Activated CD8-positive, alpha-beta memory T cell treated with anti-CD3 and anti-CD28 coated beads for 48 hours (primary cell): ENCODE data around the gene ZNF469.

Experiments used
- DNase-seq, 3 experiments: peaks; one replicate each; pipeline ENCODE4 v3.0.0-alpha.2; 2020; ENCODE audit warnings: low read depth in 2 of 3, low spot score in 2 of 3

The ZNF469 gene, protein sequence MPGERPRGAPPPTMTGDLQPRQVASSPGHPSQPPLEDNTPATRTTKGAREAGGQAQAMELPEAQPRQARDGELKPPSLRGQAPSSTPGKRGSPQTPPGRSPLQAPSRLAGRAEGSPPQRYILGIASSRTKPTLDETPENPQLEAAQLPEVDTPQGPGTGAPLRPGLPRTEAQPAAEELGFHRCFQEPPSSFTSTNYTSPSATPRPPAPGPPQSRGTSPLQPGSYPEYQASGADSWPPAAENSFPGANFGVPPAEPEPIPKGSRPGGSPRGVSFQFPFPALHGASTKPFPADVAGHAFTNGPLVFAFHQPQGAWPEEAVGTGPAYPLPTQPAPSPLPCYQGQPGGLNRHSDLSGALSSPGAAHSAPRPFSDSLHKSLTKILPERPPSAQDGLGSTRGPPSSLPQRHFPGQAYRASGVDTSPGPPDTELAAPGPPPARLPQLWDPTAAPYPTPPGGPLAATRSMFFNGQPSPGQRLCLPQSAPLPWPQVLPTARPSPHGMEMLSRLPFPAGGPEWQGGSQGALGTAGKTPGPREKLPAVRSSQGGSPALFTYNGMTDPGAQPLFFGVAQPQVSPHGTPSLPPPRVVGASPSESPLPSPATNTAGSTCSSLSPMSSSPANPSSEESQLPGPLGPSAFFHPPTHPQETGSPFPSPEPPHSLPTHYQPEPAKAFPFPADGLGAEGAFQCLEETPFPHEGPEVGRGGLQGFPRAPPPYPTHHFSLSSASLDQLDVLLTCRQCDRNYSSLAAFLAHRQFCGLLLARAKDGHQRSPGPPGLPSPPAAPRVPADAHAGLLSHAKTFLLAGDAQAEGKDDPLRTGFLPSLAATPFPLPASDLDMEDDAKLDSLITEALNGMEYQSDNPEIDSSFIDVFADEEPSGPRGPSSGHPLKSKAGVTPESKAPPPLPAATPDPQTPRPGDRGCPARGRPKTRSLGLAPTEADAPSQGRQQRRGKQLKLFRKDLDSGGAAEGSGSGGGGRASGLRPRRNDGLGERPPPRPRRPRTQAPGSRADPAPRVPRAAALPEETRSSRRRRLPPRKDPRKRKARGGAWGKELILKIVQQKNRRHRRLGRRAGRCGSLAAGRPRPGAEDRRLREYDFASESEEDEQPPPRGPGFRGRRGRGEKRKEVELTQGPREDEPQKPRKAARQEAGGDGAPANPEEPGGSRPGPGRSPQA (N-terminal part only)

DNA sequence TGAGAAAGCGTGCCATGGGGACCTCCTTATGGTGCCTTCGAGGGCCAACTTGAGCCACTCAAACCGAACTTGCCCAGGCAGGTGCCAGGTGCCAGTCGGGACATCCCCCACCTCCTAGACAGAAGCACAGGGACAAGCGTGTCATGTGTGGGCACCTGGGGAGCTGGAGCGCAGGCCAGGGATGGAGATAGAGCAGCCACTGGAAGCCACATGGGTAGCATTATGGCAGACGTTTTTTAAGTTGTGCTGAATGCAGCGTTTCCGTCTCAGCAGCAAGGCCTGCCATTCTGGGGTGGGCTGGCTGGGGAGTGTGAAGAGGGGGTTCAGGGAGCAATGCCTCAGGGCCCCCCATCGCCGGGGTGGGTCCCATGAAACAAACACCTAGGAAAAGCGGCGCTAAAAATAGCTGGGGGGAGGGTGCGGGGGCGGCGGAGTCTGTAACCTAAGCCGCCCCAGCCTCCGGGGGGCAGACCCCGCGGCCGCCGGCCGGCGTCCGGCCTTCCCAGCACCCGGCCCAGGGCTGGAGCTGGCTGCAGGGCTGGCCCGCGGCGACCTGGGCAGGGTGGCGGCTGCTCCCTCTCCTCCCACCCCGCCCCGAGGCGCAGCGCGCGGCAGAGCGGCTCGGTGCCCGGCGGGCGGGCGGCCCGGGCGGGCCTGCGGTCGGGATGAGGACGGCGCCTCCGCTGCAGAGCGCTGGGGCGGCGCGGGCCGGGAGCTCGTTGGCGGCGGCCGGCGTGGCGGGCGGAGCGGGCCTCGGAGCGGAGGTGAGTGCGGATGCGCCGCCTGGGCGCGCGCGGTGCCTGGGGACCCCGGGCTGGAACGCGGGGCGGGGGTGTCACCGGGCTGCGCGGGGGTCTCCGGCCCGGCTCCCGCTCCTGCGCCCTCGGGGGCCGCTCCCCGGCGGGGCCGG lies at the start of gene ZNF469:
ZNF469 (plus strand) TSS at position 469 of the 910 bp plus-strand sequence. CDS start 44,512 bp downstream, outside the sequence.
- no peak for DNase-seq

DNA sequence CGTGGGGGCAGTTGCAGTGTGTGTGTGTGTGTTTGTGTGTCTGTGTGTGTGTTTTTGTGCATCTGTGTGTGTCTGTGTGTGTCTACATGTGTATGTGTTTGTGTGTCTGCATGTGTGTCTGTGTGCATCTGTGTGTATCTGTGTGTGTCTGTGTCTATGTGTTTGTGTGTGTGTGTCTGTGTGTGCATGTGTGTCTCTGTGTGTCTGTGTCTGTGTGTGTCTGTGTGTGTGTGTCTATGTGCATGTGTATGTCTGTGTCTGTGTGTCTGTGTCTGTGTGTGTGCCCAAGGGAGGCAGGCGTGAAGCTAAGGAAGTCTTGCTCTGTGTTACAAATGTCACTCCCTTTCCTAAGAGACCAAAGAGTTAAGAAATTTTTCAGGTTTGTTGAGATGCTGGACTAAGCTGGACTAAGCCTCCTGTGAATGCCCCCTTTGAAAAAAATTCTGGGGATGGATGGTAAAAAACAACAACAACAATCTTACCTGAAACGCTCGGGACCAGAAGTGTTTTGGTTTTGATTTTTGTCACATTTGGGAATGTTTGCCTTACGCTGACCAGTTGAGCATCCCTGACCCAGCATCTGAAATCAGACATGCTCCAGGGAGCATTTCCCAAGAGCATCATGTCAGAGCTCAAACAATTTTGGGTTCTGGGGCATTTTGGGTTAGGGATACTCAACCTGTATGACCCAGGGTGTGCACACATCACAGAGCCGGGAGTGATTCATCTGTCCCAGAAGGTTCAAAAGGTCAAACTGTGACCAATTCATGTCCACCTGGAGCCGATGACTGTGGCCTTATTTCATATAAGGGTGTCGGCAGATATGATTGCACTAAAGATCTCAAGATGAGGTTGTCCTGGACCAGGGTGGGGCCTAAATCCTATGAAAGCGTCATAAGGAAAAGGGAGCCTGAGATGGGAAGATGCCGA lies 48.6 kb upstream of the ZNF469 start:
- DNase-seq = no peak

DNA sequence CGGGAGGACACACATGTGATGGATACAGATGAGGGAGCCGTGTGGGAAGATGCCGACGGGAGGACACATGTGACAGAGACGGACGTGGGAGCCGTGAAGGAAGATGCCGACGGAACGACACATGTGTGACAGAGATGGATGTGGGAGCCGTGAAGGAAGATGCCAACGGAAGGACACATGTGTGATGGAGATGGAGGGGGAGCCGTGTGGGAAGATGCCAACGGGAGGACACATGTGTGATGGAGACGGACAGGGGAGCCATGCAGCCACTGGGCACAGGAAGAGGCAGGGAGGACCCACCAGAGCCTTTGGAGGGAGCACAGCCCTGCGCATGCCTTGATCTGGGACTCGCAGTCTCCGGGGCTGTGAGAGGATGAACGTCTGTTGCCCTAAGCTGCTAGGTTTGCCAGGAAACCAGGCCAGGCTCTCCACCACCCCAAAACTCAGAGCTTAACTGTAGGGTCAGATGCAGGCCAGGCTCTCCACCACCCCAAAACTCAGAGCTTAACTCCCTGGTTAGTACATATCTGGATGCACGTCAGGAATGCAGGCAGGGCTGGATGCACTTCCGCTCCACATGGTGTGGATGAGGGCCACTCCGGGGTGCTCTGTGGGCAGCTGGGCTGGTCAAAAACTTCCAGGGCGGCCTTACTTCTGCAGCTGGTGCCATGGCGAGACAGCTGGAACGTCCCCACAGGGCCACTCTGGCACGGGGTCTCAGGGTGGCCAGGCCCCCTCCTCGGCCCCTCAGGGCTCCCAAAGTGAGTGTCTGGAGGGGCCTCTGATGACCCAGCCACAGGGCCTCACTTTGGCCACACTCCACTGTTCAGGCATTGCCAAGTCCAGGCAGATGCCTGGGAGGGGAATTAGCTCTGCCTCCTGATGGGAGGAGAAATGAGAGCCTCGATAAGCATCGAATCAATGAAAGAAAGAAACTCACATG lies 47.7 kb upstream of the ZNF469 start:
- DNase-seq = no peak

DNA sequence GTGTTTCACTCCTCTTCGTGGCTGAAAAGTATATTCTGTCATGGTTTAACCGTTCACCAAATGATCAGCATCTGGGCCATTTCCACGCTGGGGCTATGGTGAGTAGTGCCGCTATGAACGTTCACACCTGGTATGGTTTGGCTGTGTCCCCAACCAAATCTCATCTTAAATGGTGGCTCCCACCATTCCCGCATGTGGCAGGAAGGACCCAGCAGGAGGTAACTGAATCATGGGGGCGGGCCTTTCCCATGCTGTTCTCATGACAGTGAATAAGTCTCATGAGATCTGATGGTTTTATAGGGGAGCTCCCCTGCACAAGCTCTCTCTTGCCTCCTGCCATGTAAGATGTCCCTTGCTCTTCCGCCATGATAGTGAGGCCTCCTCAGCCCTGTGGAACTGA lies 45.7 kb upstream of the ZNF469 start:
- DNase-seq = no peak

DNA sequence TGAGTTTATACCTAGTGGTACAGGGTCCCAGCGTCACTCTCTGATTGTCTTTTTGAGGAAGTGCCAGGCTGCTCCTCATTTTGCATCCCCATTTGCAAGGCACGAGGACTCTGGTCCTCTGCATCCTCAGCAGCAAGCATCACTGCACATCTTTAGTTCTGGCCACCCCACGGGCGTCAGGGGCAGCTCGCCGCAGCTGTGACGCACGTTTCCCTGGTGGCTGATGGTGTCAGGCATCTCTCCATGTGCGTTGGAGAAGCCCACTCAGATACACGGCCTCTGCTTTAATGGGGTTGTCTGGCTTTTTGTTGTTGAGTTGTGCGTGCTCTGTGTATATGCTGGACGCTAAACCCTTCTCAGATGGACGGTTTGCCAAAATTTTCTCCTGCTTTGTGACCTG lies 45.2 kb upstream of the ZNF469 start:
- no peak for DNase-seq

DNA sequence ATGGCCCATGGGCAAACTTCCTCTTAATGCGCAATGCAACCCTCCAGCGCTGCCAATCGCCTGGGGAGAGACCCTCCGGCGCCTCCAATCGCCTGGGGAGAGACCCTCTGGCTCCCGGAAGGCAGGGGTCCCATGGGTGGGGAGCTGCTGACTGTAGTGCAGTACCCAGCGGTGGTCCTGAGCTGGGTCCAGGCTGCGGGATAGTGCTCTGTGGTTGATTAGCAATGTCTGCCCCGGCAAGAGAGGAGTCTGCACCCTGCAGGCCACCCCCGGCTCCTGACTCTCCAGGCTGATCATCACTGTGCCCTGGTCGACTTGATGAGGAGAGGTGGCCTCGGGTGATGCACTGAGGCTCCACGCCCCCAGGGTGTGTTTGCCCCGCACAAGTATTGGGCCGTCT lies 44.6 kb upstream of the ZNF469 start:
- no peak for DNase-seq

DNA sequence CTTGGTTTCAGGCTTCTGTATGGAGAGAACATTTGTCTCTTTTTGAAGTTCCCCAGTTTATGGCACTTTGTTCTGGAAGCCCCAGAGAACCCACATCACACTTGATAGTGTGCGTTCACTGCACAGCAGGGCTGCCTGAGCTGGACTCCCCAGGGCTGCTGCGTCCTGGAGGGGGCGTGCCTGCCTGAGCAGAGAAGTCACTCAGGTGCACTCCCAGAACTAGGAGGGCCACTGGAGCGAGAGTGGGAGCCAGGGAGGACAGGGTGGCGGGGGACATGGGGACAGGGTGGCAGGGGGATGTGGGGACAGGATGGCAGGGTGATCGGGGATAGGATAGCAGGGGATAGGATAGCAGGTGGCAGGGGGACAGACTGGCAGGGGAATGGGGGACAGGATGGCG lies 43.9 kb upstream of the ZNF469 start:
- no peak for DNase-seq

DNA sequence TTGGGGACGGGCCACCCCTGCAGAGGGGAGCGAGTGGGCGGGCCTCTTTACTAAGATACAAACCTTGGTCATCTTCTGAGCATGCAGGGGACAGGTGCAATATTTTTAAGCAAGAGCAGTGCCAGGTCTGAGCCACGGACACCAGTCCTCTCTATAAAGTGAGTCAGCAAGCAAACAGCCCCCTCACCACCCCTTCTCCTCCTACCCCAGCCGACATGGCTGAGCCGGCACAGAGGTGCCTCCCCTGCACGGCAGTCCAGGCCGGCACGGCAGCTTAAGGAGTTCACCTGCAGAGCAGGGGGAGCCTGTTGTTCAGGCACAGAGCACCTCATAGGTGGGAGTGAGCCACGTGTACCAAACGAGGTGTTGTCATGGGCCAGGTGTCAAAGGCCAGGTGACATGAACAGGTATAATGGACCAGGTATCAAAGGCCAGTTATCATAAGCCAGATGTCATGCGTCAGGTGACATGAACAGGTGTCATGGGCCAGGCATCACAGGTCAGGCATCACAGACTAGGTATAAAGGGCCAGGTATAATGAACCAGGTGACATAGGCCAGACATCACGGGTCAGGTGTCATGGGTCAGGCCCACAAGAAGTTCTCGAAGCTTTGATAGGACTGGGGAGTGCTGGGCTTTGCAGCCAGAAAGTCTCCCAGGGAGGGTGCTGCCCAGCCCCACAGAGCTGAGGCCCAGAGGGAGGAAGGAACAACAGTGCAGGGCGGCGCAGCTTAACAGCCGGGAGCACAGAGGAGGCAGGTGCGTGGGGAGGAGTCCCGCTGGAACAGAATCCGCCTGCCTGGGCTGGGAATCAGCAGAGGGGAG lies 42.6 kb upstream of the ZNF469 start:
- DNase-seq = no peak

DNA sequence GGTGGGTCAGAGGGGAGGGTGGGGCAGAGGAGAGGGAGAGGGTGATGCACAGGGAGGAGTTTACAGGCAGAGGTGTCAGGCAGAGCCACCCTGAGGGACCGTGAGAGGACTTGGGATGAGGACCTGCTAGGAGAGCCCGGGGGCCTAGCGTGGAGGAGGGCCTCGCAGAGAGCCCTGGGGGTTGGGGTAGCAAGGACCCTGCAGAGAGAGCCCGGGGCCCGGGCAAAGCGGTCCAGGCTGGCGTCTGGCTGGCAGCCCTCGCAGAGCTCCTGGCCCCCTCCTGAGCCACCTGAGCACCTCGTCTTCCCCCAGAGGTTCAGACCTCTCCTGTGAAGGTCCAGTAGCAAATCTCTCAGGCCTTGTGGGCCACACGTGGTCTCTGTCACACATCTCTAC lies 42.0 kb upstream of the ZNF469 start:
- DNase-seq = no peak

DNA sequence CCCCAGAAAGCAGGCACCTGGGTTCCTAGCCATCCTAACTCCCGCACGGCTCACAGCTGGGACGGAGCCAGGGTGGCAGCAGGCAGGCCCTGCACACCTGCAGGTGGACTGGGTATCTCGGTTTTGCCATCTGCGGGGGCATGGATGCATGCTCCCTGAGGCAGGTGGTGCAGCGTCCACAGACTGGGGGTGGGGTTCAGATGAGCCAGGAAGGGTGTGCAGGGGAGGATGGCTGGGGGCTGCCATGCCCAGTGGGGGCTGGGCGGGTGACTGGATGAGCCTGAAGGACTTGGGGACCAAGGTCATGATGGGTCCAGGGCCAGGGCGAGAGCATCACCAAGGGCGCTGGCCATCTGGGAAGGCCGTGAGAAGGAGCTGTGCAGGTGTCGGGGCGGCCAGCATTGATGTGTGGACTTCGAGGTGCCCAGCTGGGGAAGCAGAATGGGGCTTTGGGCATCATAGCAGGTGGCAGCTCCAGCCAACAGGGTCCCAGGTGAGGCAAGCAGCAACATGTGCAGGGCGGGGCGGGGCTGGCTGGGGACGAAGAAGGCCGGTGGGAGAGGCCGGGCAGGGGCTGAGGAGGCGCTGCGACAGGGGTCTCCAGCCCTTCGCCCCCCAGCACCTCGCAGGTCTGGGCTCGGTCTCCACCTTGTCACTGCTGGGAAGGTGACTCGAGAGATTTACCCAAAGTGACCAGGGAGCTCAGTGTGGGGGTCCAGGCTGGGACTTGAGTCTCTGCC lies 41.0 kb upstream of the ZNF469 start:
- DNase-seq = no peak

DNA sequence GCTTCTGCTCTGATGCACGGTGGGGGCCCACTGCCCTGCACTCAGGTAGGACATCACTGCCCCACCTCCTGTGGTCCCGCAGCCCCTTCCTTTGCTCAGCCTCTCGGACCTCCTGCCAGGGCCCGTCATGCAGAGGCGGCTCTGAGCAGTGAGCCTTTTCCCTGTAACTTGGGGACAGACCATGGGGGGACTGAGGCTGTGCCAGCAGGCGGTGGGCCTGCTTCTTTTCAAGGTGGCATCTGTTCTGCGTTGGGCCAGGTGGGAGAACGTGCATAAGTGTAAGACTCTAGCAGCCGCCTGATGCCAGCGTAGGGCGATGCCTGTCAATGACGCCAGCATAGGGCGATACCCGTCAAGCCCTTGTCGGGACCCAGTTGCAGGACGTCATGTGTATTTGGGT lies 40.3 kb upstream of the ZNF469 start:
- DNase-seq = no peak

DNA sequence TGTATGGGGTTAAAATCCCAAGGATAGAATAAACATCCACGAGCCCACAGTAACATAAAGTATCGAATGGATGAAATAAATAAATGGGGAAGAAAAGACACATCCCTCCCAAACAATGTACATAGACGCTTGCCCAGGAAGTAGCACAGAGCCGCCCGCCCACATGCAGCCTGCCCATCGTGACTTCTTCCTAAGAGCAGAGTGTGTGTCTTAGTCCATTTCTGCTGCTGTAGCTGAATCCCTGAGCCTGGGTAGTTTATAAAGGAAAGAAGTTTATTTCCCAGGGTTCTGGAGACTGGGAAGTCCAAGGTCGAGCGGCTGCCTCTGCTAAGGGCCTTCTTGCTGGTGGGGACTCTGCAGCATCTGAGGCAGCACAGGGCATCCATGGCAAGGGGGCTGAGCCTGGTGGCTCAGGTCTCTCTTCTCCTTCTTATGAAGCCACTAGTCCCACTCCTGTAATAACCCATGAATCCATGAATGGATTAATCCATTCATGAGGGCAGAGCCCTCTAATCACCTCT lies 39.4 kb upstream of the ZNF469 start:
- DNase-seq = no peak

DNA sequence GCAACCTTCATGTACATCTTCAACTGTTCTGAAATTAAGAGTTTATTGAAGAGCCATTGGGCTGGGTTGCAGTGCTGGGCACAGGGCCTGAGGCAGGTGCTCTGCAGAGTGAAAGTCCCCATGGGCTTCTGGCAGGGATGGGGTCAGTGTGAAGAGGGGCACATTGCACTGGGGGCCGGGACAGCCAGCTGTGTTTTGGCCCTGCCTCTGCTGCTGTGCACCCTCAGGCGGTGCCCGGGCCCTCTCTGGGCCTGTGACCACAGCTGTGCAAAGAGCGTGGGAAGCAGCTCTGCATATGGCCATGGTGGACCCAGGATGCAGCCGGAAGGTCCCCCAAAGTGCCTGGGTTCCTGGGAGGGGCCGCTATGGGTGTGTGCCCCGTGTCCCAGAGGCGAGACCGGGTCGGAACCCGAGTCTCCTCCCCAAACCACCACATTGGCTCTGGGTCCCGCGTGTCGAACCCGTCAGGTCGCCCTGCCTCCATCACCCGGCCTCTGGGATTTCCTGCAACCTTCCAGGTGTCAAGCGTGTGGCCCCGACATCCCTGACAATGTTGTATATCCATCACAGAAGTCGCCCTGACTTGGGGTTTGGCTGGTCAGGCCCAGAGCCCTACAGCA lies 38.2 kb upstream of the ZNF469 start:
- DNase-seq = no peak

DNA sequence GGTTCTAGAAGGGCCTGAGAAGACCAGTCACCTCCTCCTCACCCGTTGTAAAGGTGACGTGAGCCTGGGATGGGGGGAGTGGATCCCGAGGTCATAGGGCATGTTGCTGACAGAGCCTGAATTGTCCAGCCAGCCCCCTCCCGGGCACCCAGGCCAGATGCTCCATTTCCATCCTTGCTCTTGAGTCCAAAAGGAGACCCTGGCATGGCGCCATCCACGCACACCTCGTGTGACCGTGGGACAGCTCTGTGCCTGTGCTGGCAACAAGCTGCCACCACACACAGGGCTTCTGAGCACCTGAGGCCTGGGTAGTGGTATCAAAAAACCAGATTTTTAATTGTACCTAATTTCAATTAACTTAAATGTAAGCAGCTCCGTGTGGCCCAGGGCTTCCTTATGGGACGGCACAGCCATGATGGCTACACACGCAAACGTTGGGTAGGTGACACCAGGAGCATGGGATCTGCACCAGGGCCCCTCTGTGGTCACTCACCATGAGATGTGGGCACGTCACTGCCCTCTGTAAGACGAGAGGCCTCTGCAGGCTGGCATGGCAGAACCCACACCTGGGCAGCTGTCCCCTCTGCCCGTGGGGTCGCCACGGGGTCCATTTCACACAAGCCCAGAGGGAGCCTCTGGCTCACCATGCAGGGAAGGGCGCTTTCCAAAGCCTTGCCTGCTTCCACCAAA lies 37.6 kb upstream of the ZNF469 start:
- no peak for DNase-seq

DNA sequence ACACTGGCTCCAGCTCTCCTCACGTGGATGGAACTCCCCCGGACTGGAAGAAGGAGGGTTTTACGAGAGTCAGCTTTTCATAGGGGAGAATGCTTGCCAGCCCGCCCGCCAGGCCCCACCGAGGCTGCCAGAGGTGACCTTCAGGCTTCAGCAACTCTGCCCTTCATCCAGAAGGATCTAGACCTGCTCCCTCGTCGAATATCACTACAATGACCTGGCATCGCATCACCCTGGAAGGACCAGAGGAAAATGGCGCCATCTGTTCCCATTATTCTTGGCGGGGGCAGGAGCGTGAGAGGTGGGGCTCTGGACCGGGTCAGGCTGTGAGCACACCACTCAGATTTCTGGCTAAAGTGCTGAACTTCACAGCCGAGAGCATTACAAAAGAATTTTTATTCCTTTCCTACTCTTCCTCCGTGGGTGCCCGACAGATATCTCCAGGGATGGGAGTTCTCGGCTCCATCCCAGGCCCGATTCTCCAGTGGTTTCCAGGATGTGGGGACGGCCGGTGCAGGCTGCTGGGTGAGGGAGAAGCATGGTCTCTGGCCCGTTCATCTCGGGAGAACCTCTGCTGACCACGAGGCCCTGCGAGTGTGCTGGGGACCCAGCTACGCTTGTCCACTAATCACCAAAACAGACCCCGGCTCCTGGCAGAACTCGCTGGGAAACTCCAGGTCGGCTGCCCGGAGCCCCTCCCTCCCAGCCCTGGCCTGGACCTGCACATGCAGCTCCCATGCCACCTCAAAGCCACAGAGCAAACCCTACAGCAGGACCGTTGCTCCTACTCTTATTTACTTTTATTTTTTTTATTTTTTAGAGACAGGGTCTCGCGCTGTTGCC lies 36.8 kb upstream of the ZNF469 start:
- DNase-seq = no peak
